IPS-18a (cell line): Measurements from ENCODE around the gene FNDC3A.
"Not testable (repeated sequence)": the region's sequence is repeated elsewhere in the genome, so short reads cannot be mapped to it uniquely, and the experiment has no call there.

Experiments used
- H3K27ac ChIP-seq: one replicate; pipeline ENCODE4 v1.5.1; 2013; ENCODE audit warnings: low read length
- H3K27me3 ChIP-seq: one replicate; pipeline ENCODE4 v1.6.1; 2013; ENCODE audit warnings: mild to moderate bottlenecking, low read length; ENCODE audit not compliant: control insufficient read depth, insufficient read depth
- H3K36me3 ChIP-seq: one replicate; pipeline ENCODE4 v1.6.1; 2013; ENCODE audit warnings: low read depth, low read length; ENCODE audit not compliant: control insufficient read depth
- H3K4me1 ChIP-seq: one replicate; pipeline ENCODE4 v1.6.1; 2013; ENCODE audit warnings: low read depth, low read length; ENCODE audit not compliant: control insufficient read depth
- H3K4me3 ChIP-seq: one replicate; pipeline ENCODE4 v1.5.1; 2013; ENCODE audit warnings: low read length
- H3K9ac ChIP-seq: one replicate; pipeline ENCODE4 v1.6.1; 2013; ENCODE audit warnings: mild to moderate bottlenecking, low read length, moderate library complexity
- H3K9me3 ChIP-seq: one replicate; pipeline ENCODE4 v1.6.1; 2013; ENCODE audit warnings: low read depth, low read length; ENCODE audit not compliant: control insufficient read depth

Gene FNDC3A

DNA sequence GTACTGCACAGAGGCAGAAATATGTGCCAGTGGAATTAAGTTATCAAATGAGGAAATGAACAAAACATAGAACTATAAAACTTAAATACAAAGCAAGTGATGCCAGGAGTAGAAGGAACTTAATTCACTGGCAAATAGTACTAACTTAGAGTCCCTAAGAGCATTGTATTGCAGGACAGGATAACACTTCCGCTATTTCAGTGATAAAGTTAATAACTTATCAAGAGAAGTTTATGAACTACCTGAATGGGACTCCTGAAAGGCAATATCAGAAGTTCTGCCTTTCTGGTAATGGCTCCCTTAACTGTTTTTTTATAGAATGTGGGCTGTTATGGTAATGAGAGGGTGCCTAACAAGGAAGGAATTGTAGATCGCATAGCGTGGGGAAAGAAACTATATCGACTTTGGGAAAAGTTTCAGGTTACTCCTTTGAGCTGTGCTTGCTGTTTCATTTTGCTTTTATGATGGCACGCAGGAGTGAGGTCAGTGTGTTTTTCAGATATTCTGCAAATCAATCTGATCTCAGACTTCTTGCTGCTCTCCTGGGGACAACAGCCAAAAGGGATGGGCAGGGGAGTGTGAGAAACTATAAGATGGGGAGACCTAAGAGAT, 149.1 kb downstream of the FNDC3A start:
- Histone ChIP-seq H3K4me3 (no peak overlapping the region), H3K27ac (no peak overlapping the region), H3K9ac (no peak overlapping the region), H3K36me3 (no peaks in the 10 kb centered on the region), H3K9me3 (no peaks in the 10 kb centered on the region), H3K27me3 (no peaks in the 10 kb centered on the region), H3K4me1 (no peaks in the 10 kb centered on the region)

- H3K9ac ChIP-seq: no peak overlapping the region
- no peak overlapping the region for H3K27ac ChIP-seq
These were observed 150.3 kb downstream of the FNDC3A start for GRCh38 chr13:49125964-49126524.

GRCh38 chr13:49132479-49133002, 156.8 kb downstream of the FNDC3A start:
- Histone ChIP-seq H3K4me1 (no peaks in the 10 kb centered on the region), H3K27me3 (no peaks in the 10 kb centered on the region), H3K27ac (no peak overlapping the region), H3K9me3 (no peaks in the 10 kb centered on the region), H3K36me3 (peaks cover 54% of the 10 kb centered on the region), H3K4me3 (no peak overlapping the region), H3K9ac (no peak overlapping the region)

More at GRCh38 chr13:49125964-49126524, 150.3 kb downstream of the FNDC3A start:
- no peaks in the 10 kb centered on the region for H3K4me1 ChIP-seq
- peaks cover under 1% of the 10 kb centered on the region for H3K36me3 ChIP-seq
- H3K27me3 ChIP-seq: no peaks in the 10 kb centered on the region
- H3K4me3 ChIP-seq: no peak overlapping the region
- H3K9me3 ChIP-seq: no peaks in the 10 kb centered on the region

GRCh38 chr13:49134305-49134704, 158.6 kb downstream of the FNDC3A start:
- H3K9me3 ChIP-seq: no peaks in the 10 kb centered on the region
- peaks cover 62% of the 10 kb centered on the region for H3K36me3 ChIP-seq
- no peak overlapping the region for H3K4me3 ChIP-seq
- no peak overlapping the region for H3K27ac ChIP-seq
- H3K27me3 ChIP-seq: no peaks in the 10 kb centered on the region
- no peaks in the 10 kb centered on the region for H3K4me1 ChIP-seq
- no peak overlapping the region for H3K9ac ChIP-seq

DNA sequence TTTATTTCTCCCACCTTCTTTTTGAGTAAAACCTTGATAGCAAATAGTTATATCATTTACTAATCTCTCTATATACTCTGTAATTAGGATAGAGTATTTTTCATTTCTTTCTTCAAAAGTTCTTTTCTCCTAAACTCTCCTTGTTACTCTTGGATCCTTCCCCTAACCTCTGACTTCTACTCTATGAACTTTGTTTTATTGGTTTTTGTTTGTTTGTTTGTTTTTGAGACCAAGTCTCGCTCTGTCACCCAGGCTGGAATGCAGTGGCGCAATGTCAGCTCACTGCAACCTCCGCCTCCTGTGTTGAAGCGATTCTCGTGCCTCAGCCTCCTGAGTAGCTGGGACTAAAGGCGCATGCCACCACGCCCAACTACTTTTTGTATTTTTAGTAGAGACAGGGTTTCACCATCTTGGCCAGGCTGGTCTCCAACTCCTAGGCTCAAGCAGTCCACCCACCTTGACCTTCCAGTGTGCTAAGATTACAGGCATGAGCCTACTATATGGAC, 161.5 kb downstream of the FNDC3A start:
- not testable (repeated sequence) for H3K4me1 ChIP-seq, H3K4me3 ChIP-seq, H3K9ac ChIP-seq, H3K27ac ChIP-seq, H3K27me3 ChIP-seq, H3K9me3 ChIP-seq
- H3K36me3 ChIP-seq: peaks cover 58% of the 10 kb centered on the region

DNA sequence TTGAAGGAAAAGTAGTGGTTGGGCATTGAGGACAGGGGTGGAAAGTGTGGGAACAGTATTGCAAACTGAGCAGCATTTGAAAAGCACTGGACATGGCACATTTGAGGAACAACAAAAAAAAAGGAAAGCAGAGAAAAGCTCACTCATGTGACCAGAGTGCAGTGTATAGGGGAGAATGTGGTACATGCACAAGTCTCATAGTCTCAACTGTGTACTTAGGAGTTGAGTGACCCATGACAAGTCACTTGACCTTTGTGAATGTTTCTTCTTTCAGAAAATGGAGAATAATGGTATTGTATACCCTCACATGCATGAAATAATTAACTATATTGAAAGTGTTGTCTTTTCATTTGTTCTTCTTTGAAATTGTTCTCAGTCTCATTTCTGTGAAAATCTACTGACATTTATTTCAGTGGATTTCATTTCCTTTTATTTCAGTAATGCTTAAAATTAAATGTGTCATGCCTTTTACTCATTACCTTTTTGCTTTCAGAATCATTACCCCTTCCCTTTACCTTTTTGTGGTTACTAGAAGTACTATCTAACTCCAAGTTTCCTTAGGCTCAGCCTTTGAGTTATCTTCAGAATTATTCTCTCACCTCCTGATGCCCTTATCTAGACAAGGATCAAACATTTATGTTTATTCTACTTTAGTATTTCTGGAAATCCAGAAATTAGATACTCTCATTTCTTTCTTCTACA, 165.3 kb downstream of the FNDC3A start:
- H3K27me3 ChIP-seq: no peaks in the 10 kb centered on the region
- no peaks in the 10 kb centered on the region for H3K9me3 ChIP-seq
- H3K36me3 ChIP-seq: peaks cover 45% of the 10 kb centered on the region
- H3K4me1 ChIP-seq: no peaks in the 10 kb centered on the region
- no peak overlapping the region for H3K4me3 ChIP-seq
- no peak overlapping the region for H3K27ac ChIP-seq
- H3K9ac ChIP-seq: no peak overlapping the region

GRCh38 chr13:49146950-49147355, 171.2 kb downstream of the FNDC3A start:
- no peak overlapping the region for H3K27ac ChIP-seq
- no peak overlapping the region for H3K4me3 ChIP-seq
- H3K9ac ChIP-seq: no peak overlapping the region
- no peaks in the 10 kb centered on the region for H3K9me3 ChIP-seq
- H3K27me3 ChIP-seq: no peaks in the 10 kb centered on the region
- no peaks in the 10 kb centered on the region for H3K4me1 ChIP-seq
- peaks cover 35% of the 10 kb centered on the region for H3K36me3 ChIP-seq

GRCh38 chr13:49148405-49148804, 172.7 kb downstream of the FNDC3A start:
- H3K4me3 ChIP-seq: no peak overlapping the region
- no peak overlapping the region for H3K27ac ChIP-seq
- H3K27me3 ChIP-seq: no peaks in the 10 kb centered on the region
- H3K4me1 ChIP-seq: no peaks in the 10 kb centered on the region
- no peaks in the 10 kb centered on the region for H3K9me3 ChIP-seq
- H3K9ac ChIP-seq: no peak overlapping the region
- peaks cover 35% of the 10 kb centered on the region for H3K36me3 ChIP-seq

- H3K9ac ChIP-seq, H3K9me3 ChIP-seq, H3K27me3 ChIP-seq, H3K27ac ChIP-seq, H3K4me3 ChIP-seq, H3K36me3 ChIP-seq, H3K4me1 ChIP-seq: not testable (repeated sequence)
These were observed 182.4 kb downstream of the FNDC3A start for GRCh38 chr13:49157955-49158584.

- H3K9ac ChIP-seq, H3K27ac ChIP-seq, H3K4me1 ChIP-seq, H3K4me3 ChIP-seq, H3K36me3 ChIP-seq, H3K27me3 ChIP-seq: not testable (repeated sequence)
- peaks cover 12% of the 10 kb centered on the region for H3K9me3 ChIP-seq
These were observed 187.4 kb downstream of the FNDC3A start for GRCh38 chr13:49163162-49163561.

GRCh38 chr13:49164712-49165111, 189.0 kb downstream of the FNDC3A start:
- Histone ChIP-seq H3K4me1 (no peaks in the 10 kb centered on the region), H3K27me3 (no peaks in the 10 kb centered on the region), H3K4me3 (no peak overlapping the region), H3K27ac (no peak overlapping the region), H3K36me3 (peaks cover 13% of the 10 kb centered on the region), H3K9me3 (peaks cover 12% of the 10 kb centered on the region), H3K9ac (no peak overlapping the region)
